Measurements from ENCODE around the gene IL17A. TPM values are rescaled to one million over a fixed set of nuclear protein-coding genes. Genes with fewer than 3 reads are reported as not detected.
"Not testable (repeated sequence)": the region's sequence is repeated elsewhere in the genome, so short reads cannot be mapped to it uniquely, and the experiment has no call there.

IL17A gene
- total and polyA plus RNA-seq, 5 donors from 2014 or later = 0.17 to 0.25 TPM; not detected in 3

GRCh38 chr6:52187098-52187497 is 923 bp downstream of the IL17A start:
- ATAC-seq (ENCODE audit: low read depth in 2 of 2) = no peak
- Mint-ChIP-seq H3K4me3 (no peak overlapping the region), H3K27ac (no peak overlapping the region), H3K27me3 (peaks cover 17% of the 10 kb centered on the region), H3K9me3 (peaks cover 0 to 3% (median 0%) of the 10 kb centered on the region in 7 donors), H3K36me3 (no peaks in the 10 kb centered on the region), H3K4me1 (no peaks in the 10 kb centered on the region)
- H3K4me3 ChIP-seq (ENCODE audit: low read depth, low read length) = no peak overlapping the region
- no peaks in the 10 kb centered on the region for H3K4me1 ChIP-seq (ENCODE audit: control insufficient read depth, insufficient read depth, low read length, poor library complexity, severe bottlenecking)
- H3K9me3 ChIP-seq (ENCODE audit: control insufficient read depth in 2 of 2, low read length in 2 of 2) = no peaks in the 10 kb centered on the region
- peaks cover 14% of the 10 kb centered on the region for H3K27me3 ChIP-seq (ENCODE audit: control insufficient read depth, insufficient read depth, low read length)
- no peak overlapping the region for H3K27ac ChIP-seq (ENCODE audit: insufficient read depth, low read length, poor library complexity, severe bottlenecking)
- no peak for DNase-seq
- no peaks in the 10 kb centered on the region for H3K36me3 ChIP-seq (ENCODE audit: control insufficient read depth, insufficient read depth, low read length)

DNA sequence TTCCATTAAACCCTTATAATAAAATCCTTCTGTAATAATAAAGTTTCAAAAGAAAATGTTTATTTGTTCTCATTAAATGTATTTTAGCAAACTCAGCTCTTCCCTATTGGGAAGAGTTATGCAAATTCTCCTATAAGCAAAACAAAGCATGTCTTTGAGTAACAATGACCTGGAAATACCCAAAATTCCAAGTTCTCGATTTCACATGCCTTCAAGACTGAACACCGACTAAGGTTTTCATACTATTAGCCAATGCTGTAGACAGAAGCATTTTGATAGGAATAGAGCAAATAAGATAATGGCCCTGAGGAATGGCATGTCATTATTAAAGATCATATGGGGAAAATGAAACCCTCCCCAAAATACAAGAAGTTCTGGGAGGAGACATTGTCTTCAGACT is 3.8 kb downstream of the IL17A start:
- Mint-ChIP-seq H3K27me3 (peaks cover 9% of the 10 kb centered on the region), H3K36me3 (no peaks in the 10 kb centered on the region), H3K27ac (no peak overlapping the region)

GRCh38 chr6:52190409-52190808 is 4.2 kb downstream of the IL17A start:
- Histone ChIP-seq H3K27me3 (ENCODE audit: control insufficient read depth, insufficient read depth, low read length) (peaks cover 10% of the 10 kb centered on the region), H3K27ac (ENCODE audit: insufficient read depth, low read length, poor library complexity, severe bottlenecking) (no peak overlapping the region), H3K4me1 (ENCODE audit: control insufficient read depth, insufficient read depth, low read length, poor library complexity, severe bottlenecking) (no peaks in the 10 kb centered on the region), H3K4me3 (ENCODE audit: low read depth, low read length) (no peak overlapping the region), H3K36me3 (ENCODE audit: control insufficient read depth, insufficient read depth, low read length) (no peaks in the 10 kb centered on the region), H3K9me3 (ENCODE audit: control insufficient read depth in 2 of 2, low read length in 2 of 2) (no peaks in the 10 kb centered on the region)
- DNase-seq (no peak), ATAC-seq (ENCODE audit: low read depth in 2 of 2) (no peak)
- H3K27me3 Mint-ChIP-seq = peaks cover 10% of the 10 kb centered on the region
- H3K36me3 Mint-ChIP-seq = no peaks in the 10 kb centered on the region
- H3K4me1 Mint-ChIP-seq = no peaks in the 10 kb centered on the region
- H3K9me3 Mint-ChIP-seq = peaks cover 0 to 3% (median 0%) of the 10 kb centered on the region in 7 donors
- no peak overlapping the region for H3K27ac Mint-ChIP-seq
- H3K4me3 Mint-ChIP-seq = peak overlapping the region in 1 of 4 donors; percentile 4

More for the DNA sequence above, 3.8 kb downstream of the IL17A start:
- H3K4me3 ChIP-seq (ENCODE audit: low read depth, low read length) = no peak overlapping the region
- no peak for ATAC-seq (ENCODE audit: low read depth in 2 of 2)
- H3K36me3 ChIP-seq (ENCODE audit: control insufficient read depth, insufficient read depth, low read length) = no peaks in the 10 kb centered on the region
- H3K9me3 ChIP-seq (ENCODE audit: control insufficient read depth in 2 of 2, low read length in 2 of 2) = no peaks in the 10 kb centered on the region
- H3K27me3 ChIP-seq (ENCODE audit: control insufficient read depth, insufficient read depth, low read length) = peaks cover 10% of the 10 kb centered on the region
- H3K4me1 Mint-ChIP-seq = no peaks in the 10 kb centered on the region
- no peak for DNase-seq
- no peak overlapping the region for H3K27ac ChIP-seq (ENCODE audit: insufficient read depth, low read length, poor library complexity, severe bottlenecking)
- peaks cover 0 to 3% (median 0%) of the 10 kb centered on the region in 7 donors for H3K9me3 Mint-ChIP-seq
- no peaks in the 10 kb centered on the region for H3K4me1 ChIP-seq (ENCODE audit: control insufficient read depth, insufficient read depth, low read length, poor library complexity, severe bottlenecking)
- H3K4me3 Mint-ChIP-seq = no peak overlapping the region

- no peaks in the 10 kb centered on the region for H3K4me1 ChIP-seq (ENCODE audit: control insufficient read depth, insufficient read depth, low read length, poor library complexity, severe bottlenecking)
- no peak overlapping the region for H3K27ac Mint-ChIP-seq
- DNase-seq = no peak
- no peak overlapping the region for H3K4me3 ChIP-seq (ENCODE audit: low read depth, low read length)
- no peaks in the 10 kb centered on the region for H3K4me1 Mint-ChIP-seq
- ATAC-seq (ENCODE audit: low read depth in 2 of 2) = no peak
- no peaks in the 10 kb centered on the region for H3K36me3 Mint-ChIP-seq
- H3K9me3 ChIP-seq (ENCODE audit: control insufficient read depth in 2 of 2, low read length in 2 of 2) = no peaks in the 10 kb centered on the region
- H3K27ac ChIP-seq (ENCODE audit: insufficient read depth, low read length, poor library complexity, severe bottlenecking) = no peak overlapping the region
- H3K9me3 Mint-ChIP-seq = no peaks in the 10 kb centered on the region
- H3K36me3 ChIP-seq (ENCODE audit: control insufficient read depth, insufficient read depth, low read length) = no peaks in the 10 kb centered on the region
- H3K4me3 Mint-ChIP-seq = peak overlapping the region in 1 of 4 donors; percentile 8
- H3K27me3 ChIP-seq (ENCODE audit: control insufficient read depth, insufficient read depth, low read length) = peaks cover 10% of the 10 kb centered on the region
- H3K27me3 Mint-ChIP-seq = peaks cover 10% of the 10 kb centered on the region
Measured at GRCh38 chr6:52191824-52192223, 5.6 kb downstream of the IL17A start.

DNA sequence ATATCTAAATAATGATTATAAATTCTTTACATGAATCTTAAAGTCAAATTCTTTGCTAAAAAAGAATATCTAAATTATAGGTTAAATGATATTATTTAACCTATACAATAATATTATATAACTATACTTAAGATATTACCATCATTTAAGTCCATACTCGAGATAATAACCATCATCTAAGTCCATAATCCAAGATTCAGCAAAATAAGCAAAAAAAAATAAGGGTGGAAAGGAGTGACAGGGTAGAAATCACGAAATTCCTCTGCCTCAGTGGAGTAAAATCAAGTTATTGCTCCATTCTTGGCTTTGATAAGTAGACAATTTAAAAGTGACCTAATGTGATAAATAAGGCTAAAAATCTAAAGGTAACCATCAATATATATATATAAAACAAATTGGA is 9.7 kb downstream of the IL17A start:
- no peak overlapping the region for H3K27ac ChIP-seq (ENCODE audit: insufficient read depth, low read length, poor library complexity, severe bottlenecking)
- H3K36me3 ChIP-seq (ENCODE audit: control insufficient read depth, insufficient read depth, low read length) = no peaks in the 10 kb centered on the region
- H3K4me1 ChIP-seq (ENCODE audit: control insufficient read depth, insufficient read depth, low read length, poor library complexity, severe bottlenecking) = no peaks in the 10 kb centered on the region
- peaks cover 5% of the 10 kb centered on the region for H3K27me3 Mint-ChIP-seq
- no peak overlapping the region for H3K4me3 ChIP-seq (ENCODE audit: low read depth, low read length)
- H3K27me3 ChIP-seq (ENCODE audit: control insufficient read depth, insufficient read depth, low read length) = peaks cover 5% of the 10 kb centered on the region
- H3K9me3 Mint-ChIP-seq = peaks cover 0 to 25% (median 8%) of the 10 kb centered on the region in 7 donors
- H3K36me3 Mint-ChIP-seq = no peaks in the 10 kb centered on the region
- no peaks in the 10 kb centered on the region for H3K4me1 Mint-ChIP-seq
- no peak for ATAC-seq (ENCODE audit: low read depth in 2 of 2)
- H3K4me3 Mint-ChIP-seq = no peak overlapping the region
- H3K27ac Mint-ChIP-seq = no peak overlapping the region
- DNase-seq = no peak
- H3K9me3 ChIP-seq (ENCODE audit: control insufficient read depth in 2 of 2, low read length in 2 of 2) = peaks cover 0 to 1% of the 10 kb centered on the region in 2 experiments

DNA sequence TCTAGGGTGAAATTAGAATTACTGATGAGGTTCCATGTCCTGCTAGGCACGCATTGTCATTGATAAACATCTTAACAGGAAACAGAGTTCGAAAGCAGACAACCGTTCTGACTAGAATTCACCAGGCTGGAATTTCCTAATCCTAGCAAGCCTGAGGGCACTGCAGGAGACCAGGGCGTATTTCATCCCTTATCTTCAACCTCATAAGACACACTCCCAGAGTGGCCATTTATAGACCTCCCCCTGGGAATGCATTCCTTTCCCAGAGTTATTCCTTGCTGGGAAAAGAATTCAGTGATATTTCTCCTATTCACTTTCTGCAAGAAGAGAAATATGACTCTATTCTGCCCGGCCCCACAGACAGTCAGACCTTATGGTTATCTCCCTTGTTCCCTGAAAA is 13.9 kb downstream of the IL17A start:
- Mint-ChIP-seq H3K9me3 (peaks cover 0 to 28% (median 8%) of the 10 kb centered on the region in 7 donors), H3K27me3 (peaks cover 12% of the 10 kb centered on the region)
- not testable (repeated sequence) for H3K4me3 Mint-ChIP-seq; H3K4me3 ChIP-seq (ENCODE audit: low read depth, low read length); DNase-seq; H3K9me3 ChIP-seq (ENCODE audit: control insufficient read depth in 2 of 2, low read length in 2 of 2); H3K27ac ChIP-seq (ENCODE audit: insufficient read depth, low read length, poor library complexity, severe bottlenecking); ATAC-seq (ENCODE audit: low read depth in 2 of 2); H3K27ac Mint-ChIP-seq; H3K36me3 ChIP-seq (ENCODE audit: control insufficient read depth, insufficient read depth, low read length); H3K4me1 ChIP-seq (ENCODE audit: control insufficient read depth, insufficient read depth, low read length, poor library complexity, severe bottlenecking); H3K36me3 Mint-ChIP-seq; H3K27me3 ChIP-seq (ENCODE audit: control insufficient read depth, insufficient read depth, low read length); H3K4me1 Mint-ChIP-seq

DNA sequence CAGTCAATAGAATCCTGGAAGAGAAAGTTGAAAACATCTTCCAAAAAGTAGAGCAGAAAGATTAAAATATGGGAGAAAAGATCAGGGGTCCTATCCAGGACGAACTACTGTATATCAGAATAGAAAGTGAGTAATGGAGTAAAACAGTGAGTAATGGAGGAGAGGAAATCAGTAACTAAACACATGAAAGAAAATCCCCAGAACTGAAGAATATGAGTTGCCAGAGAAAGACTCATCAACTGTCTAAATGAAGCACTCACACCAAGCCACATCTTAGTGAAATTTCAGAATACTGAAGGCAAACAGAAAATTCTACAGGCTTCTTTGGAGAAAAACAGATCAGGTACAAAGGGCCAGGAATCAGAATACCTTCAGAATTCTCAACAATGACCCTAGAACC is 14.9 kb downstream of the IL17A start:
- Histone ChIP-seq H3K36me3 (ENCODE audit: control insufficient read depth, insufficient read depth, low read length) (no peaks in the 10 kb centered on the region), H3K27ac (ENCODE audit: insufficient read depth, low read length, poor library complexity, severe bottlenecking) (no peak overlapping the region), H3K4me1 (ENCODE audit: control insufficient read depth, insufficient read depth, low read length, poor library complexity, severe bottlenecking) (no peaks in the 10 kb centered on the region), H3K27me3 (ENCODE audit: control insufficient read depth, insufficient read depth, low read length) (peaks cover 3% of the 10 kb centered on the region), H3K4me3 (ENCODE audit: low read depth, low read length) (no peak overlapping the region), H3K9me3 (ENCODE audit: control insufficient read depth in 2 of 2, low read length in 2 of 2) (peaks cover 1 to 4% of the 10 kb centered on the region in 2 experiments)
- peaks cover 0 to 28% (median 8%) of the 10 kb centered on the region in 7 donors for H3K9me3 Mint-ChIP-seq
- no peaks in the 10 kb centered on the region for H3K36me3 Mint-ChIP-seq
- no peak overlapping the region for H3K4me3 Mint-ChIP-seq
- H3K27me3 Mint-ChIP-seq = peaks cover 12% of the 10 kb centered on the region
- DNase-seq = no peak
- H3K27ac Mint-ChIP-seq = no peak overlapping the region
- no peak for ATAC-seq (ENCODE audit: low read depth in 2 of 2)
- no peaks in the 10 kb centered on the region for H3K4me1 Mint-ChIP-seq

DNA sequence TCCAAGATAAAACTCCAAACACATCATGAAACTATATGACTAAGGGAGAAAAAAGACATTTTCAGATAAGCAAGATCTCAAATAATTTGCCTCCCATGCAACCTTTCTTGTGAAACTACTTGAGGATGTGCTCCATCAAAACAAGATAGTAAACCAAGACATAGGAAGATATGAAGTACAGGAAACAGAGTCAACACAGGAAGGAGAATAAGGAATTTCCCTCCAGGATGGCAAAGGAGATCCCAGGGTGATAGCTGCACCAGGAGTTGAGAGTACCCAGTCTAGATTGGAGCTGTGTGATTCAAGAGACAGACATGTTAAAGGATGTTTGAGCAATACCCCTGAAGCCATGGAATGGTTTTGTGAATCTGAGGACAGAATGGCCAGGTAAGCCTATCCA is 15.3 kb downstream of the IL17A start:
- H3K4me3 ChIP-seq (ENCODE audit: low read depth, low read length) = no peak overlapping the region
- H3K9me3 ChIP-seq (ENCODE audit: control insufficient read depth in 2 of 2, low read length in 2 of 2) = peaks cover 1 to 4% of the 10 kb centered on the region in 2 experiments
- H3K4me1 Mint-ChIP-seq = no peaks in the 10 kb centered on the region
- no peak for DNase-seq
- no peak overlapping the region for H3K27ac Mint-ChIP-seq
- no peaks in the 10 kb centered on the region for H3K4me1 ChIP-seq (ENCODE audit: control insufficient read depth, insufficient read depth, low read length, poor library complexity, severe bottlenecking)
- no peak overlapping the region for H3K27ac ChIP-seq (ENCODE audit: insufficient read depth, low read length, poor library complexity, severe bottlenecking)
- H3K27me3 Mint-ChIP-seq = peaks cover 12% of the 10 kb centered on the region
- H3K9me3 Mint-ChIP-seq = peaks cover 0 to 28% (median 8%) of the 10 kb centered on the region in 7 donors
- ATAC-seq (ENCODE audit: low read depth in 2 of 2) = no peak
- no peaks in the 10 kb centered on the region for H3K36me3 ChIP-seq (ENCODE audit: control insufficient read depth, insufficient read depth, low read length)
- H3K36me3 Mint-ChIP-seq = no peaks in the 10 kb centered on the region
- H3K4me3 Mint-ChIP-seq = no peak overlapping the region
- peaks cover 3% of the 10 kb centered on the region for H3K27me3 ChIP-seq (ENCODE audit: control insufficient read depth, insufficient read depth, low read length)

Measured in CD4-positive, CD25-positive, alpha-beta regulatory T cell (primary cell).